ENCODE measurements around the gene PEX26. TPM values are rescaled to one million over a fixed set of nuclear protein-coding genes. Genes with fewer than 3 reads are reported as not detected.
"Not testable (repeated sequence)": the region's sequence is repeated elsewhere in the genome, so short reads cannot be mapped to it uniquely, and the experiment has no call there.

PEX26 gene
- total and polyA plus RNA-seq, 2 experiments from 2014 or later: 4.0 to 48.9 TPM

GRCh38 chr22:18063715-18064114 lies 14.1 kb upstream of the PEX26 start:
- H3K9me2 ChIP-seq (ENCODE audit: insufficient read depth); H3K4me1 Mint-ChIP-seq; DNase-seq (ENCODE audit: low spot score); H3K4me1 ChIP-seq (ENCODE audit: insufficient read depth); H2AFZ ChIP-seq; H3K79me2 ChIP-seq (replicated peaks; ENCODE audit: insufficient read depth); H3K27ac ChIP-seq (ENCODE audit: low read depth); H3K27me3 ChIP-seq (ENCODE audit: insufficient read depth); H3K36me3 Mint-ChIP-seq (ENCODE audit: low read depth); ATAC-seq; H3K27me3 Mint-ChIP-seq (ENCODE audit: insufficient read depth, low read depth, poor library complexity); H3K9me3 Mint-ChIP-seq; H3K4me2 ChIP-seq; H3K27ac Mint-ChIP-seq; H3K4me3 Mint-ChIP-seq; H3F3A ChIP-seq (replicated peaks; ENCODE audit: low read depth); H3K4me3 ChIP-seq; H3K36me3 ChIP-seq (ENCODE audit: insufficient read depth); H4K20me1 ChIP-seq (replicated peaks; ENCODE audit: insufficient read depth): not testable (repeated sequence)

- H3K9me3 Mint-ChIP-seq: no peaks in the 10 kb centered on the region
- H3K4me1 Mint-ChIP-seq: peaks cover 5% of the 10 kb centered on the region; the same call in 1 of the 3 replicates
- Histone ChIP-seq H3F3A (replicated peaks; ENCODE audit: low read depth) (no peaks in the 10 kb centered on the region), H3K4me1 (ENCODE audit: insufficient read depth) (no peaks in the 10 kb centered on the region), H3K4me3 (no peak overlapping the region), H3K36me3 (ENCODE audit: insufficient read depth) (no peaks in the 10 kb centered on the region), H3K27me3 (ENCODE audit: insufficient read depth) (no peaks in the 10 kb centered on the region), H3K9me2 (ENCODE audit: insufficient read depth) (no peaks in the 10 kb centered on the region), H3K4me2 (no peak overlapping the region), H3K79me2 (replicated peaks; ENCODE audit: insufficient read depth) (no peaks in the 10 kb centered on the region), H2AFZ (no peak overlapping the region), H3K27ac (ENCODE audit: low read depth) (no peak overlapping the region), H4K20me1 (replicated peaks; ENCODE audit: insufficient read depth) (no peaks in the 10 kb centered on the region)
- H3K36me3 Mint-ChIP-seq (ENCODE audit: low read depth): no peaks in the 10 kb centered on the region
- ATAC-seq (no peak), DNase-seq (ENCODE audit: low spot score) (no peak)
- no peak overlapping the region for H3K4me3 Mint-ChIP-seq
- no peak overlapping the region for H3K27ac Mint-ChIP-seq
- H3K27me3 Mint-ChIP-seq (ENCODE audit: insufficient read depth, low read depth, poor library complexity): peaks cover 6% of the 10 kb centered on the region
- TF ChIP-seq EZH2phosphoT487 (IDR thresholded peaks at IDR 0.05; ENCODE audit: unreplicated experiment) (no peak), POLR2AphosphoS5 (IDR thresholded peaks at IDR 0.05; ENCODE audit: low read depth) (no peak), ZNF462 (CRISPR knock-in tag; IDR thresholded peaks at IDR 0.05) (no peak), STAT1 (IDR thresholded peaks at IDR 0.05; ENCODE audit: unreplicated experiment) (no peak), EZH2 (IDR thresholded peaks at IDR 0.05; ENCODE audit: low read depth, unreplicated experiment) (no peak), ZNF331 (CRISPR knock-in tag; IDR thresholded peaks at IDR 0.05; ENCODE audit: low read depth) (no peak), ETS1 (IDR thresholded peaks at IDR 0.05) (no peak)
- TF ChIP-seq, protein P1, sequence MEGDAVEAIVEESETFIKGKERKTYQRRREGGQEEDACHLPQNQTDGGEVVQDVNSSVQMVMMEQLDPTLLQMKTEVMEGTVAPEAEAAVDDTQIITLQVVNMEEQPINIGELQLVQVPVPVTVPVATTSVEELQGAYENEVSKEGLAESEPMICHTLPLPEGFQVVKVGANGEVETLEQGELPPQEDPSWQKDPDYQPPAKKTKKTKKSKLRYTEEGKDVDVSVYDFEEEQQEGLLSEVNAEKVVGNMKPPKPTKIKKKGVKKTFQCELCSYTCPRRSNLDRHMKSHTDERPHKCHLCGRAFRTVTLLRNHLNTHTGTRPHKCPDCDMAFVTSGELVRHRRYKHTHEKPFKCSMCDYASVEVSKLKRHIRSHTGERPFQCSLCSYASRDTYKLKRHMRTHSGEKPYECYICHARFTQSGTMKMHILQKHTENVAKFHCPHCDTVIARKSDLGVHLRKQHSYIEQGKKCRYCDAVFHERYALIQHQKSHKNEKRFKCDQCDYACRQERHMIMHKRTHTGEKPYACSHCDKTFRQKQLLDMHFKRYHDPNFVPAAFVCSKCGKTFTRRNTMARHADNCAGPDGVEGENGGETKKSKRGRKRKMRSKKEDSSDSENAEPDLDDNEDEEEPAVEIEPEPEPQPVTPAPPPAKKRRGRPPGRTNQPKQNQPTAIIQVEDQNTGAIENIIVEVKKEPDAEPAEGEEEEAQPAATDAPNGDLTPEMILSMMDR (conservative IDR thresholded peaks at IDR 0.05; ENCODE audit: low read depth in 2 of 2): no peak
- TF ChIP-seq, protein P2, sequence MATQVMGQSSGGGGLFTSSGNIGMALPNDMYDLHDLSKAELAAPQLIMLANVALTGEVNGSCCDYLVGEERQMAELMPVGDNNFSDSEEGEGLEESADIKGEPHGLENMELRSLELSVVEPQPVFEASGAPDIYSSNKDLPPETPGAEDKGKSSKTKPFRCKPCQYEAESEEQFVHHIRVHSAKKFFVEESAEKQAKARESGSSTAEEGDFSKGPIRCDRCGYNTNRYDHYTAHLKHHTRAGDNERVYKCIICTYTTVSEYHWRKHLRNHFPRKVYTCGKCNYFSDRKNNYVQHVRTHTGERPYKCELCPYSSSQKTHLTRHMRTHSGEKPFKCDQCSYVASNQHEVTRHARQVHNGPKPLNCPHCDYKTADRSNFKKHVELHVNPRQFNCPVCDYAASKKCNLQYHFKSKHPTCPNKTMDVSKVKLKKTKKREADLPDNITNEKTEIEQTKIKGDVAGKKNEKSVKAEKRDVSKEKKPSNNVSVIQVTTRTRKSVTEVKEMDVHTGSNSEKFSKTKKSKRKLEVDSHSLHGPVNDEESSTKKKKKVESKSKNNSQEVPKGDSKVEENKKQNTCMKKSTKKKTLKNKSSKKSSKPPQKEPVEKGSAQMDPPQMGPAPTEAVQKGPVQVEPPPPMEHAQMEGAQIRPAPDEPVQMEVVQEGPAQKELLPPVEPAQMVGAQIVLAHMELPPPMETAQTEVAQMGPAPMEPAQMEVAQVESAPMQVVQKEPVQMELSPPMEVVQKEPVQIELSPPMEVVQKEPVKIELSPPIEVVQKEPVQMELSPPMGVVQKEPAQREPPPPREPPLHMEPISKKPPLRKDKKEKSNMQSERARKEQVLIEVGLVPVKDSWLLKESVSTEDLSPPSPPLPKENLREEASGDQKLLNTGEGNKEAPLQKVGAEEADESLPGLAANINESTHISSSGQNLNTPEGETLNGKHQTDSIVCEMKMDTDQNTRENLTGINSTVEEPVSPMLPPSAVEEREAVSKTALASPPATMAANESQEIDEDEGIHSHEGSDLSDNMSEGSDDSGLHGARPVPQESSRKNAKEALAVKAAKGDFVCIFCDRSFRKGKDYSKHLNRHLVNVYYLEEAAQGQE (IDR thresholded peaks at IDR 0.05; ENCODE audit: unreplicated experiment): no peak
Observed at GRCh38 chr22:18064636-18065035, 13.2 kb upstream of the PEX26 start.

Measured in GM23338 (cell line).